ENCODE data around the gene ARHGAP12.

DNA sequence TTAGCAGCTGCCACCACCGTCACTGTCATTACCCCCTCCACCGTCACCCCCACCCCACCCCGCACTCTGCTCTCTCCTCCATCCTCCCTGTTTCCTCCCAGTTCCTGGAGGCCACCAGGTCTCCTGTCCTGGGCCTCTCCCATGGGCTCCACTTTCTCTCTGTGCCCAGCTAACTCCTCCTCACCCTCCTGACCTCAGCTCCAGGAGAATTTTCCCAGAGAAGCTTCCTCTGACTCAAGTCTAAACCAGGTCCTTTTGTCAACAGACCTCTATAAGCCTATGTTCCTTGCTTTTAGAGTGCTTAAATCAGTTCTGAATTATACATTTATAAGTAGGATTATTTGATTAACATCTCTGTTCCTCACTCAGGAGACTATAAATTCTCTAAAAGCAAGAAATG is 150.0 kb downstream of the ARHGAP12 start:
- TF ChIP-seq, protein P1, sequence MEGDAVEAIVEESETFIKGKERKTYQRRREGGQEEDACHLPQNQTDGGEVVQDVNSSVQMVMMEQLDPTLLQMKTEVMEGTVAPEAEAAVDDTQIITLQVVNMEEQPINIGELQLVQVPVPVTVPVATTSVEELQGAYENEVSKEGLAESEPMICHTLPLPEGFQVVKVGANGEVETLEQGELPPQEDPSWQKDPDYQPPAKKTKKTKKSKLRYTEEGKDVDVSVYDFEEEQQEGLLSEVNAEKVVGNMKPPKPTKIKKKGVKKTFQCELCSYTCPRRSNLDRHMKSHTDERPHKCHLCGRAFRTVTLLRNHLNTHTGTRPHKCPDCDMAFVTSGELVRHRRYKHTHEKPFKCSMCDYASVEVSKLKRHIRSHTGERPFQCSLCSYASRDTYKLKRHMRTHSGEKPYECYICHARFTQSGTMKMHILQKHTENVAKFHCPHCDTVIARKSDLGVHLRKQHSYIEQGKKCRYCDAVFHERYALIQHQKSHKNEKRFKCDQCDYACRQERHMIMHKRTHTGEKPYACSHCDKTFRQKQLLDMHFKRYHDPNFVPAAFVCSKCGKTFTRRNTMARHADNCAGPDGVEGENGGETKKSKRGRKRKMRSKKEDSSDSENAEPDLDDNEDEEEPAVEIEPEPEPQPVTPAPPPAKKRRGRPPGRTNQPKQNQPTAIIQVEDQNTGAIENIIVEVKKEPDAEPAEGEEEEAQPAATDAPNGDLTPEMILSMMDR (conservative IDR thresholded peaks at IDR 0.05; ENCODE audit: low read length), result no peak
- TF ChIP-seq EZH2phosphoT487 (IDR thresholded peaks at IDR 0.05; ENCODE audit: borderline replicate concordance, low read depth, low read length), result no peak

All from OCI-LY7 (cell line).